Testis (tissue), 2 donors: ENCODE measurements around the gene CREG1.

Experiments
- CTCF ChIP-seq, 3 experiments: fragments of 450-650 bp in 2 of 3; fragments of 200-600 bp in 1 of 3; sonication (generic) in 1 of 3; IDR thresholded peaks; one replicate each; pipeline ENCODE4 v1.5.1; 2016 to 2019; ENCODE audit warnings: antibody characterized with exemption in 3 of 3, mild to moderate bottlenecking in 2 of 3, moderate library complexity in 1 of 3
- POLR2A ChIP-seq: fragments of 450-650 bp; IDR thresholded peaks from one replicate; pipeline ENCODE4 v1.6.1; 2017; ENCODE audit warnings: antibody characterized with exemption, mild to moderate bottlenecking, moderate library complexity

GRCh38 chr1:167579986-167580385 lies 26.4 kb upstream of the CREG1 start:
- TF ChIP-seq CTCF (IDR thresholded peaks at IDR 0.05): no peak
- no peak for TF ChIP-seq POLR2A
